Endothelial cell of umbilical vein (primary cell): ENCODE data around the gene SOCS7. TPM values are rescaled to one million over a fixed set of nuclear protein-coding genes. Genes with fewer than 3 reads are reported as not detected.

Experiments
- BruUV-seq: library from RNA; stranded (reverse); fragments of 400-500 nt; replicated peaks from 2 replicates; lab custom pipeline; 2021; lab: Mats Ljungman, UMichigan
- CTCF ChIA-PET: fragments of 300-600, 350-600 bp; sonication (Branson Sonifier 250); formaldehyde crosslinking; loops from one replicate; lab custom pipeline; 2021; ENCODE audit warnings: antibody characterized with exemption, inconsistent platforms; lab: Charles Lee
- POLR2A ChIA-PET: fragments of 300-600, 350-600 bp; sonication (Branson Sonifier 250); formaldehyde crosslinking; loops from one replicate; lab custom pipeline; 2021; ENCODE audit warnings: antibody characterized with exemption, inconsistent platforms; lab: Charles Lee
- DNase-seq: peaks from one replicate; pipeline ENCODE4 v3.0.0-alpha.2; 2011; ENCODE audit warnings: low read depth, low spot score
- FAIRE-seq: peaks from 2 replicates; lab custom pipeline; 2011; peaks lifted over from hg19 to GRCh38; lab: Jason Lieb, UNC
- H2AFZ ChIP-seq: 2 replicates; pipeline ENCODE4 v1.6.0; 2012; ENCODE audit warnings: low read depth, low read length, control low read depth, inconsistent platforms
- H3K27ac ChIP-seq: 2 replicates; pipeline ENCODE4 v1.5.1; 2011; ENCODE audit warnings: low read depth, mild to moderate bottlenecking, control low read depth, low read length, moderate library complexity; ENCODE audit not compliant: insufficient read depth
- H3K27me3 ChIP-seq, 2 experiments: 2 replicates each; pipeline versions ENCODE4 v1.6.0 to v1.6.1; 2011; ENCODE audit warnings: low read length in 2 of 2, mixed read lengths in 1 of 2; ENCODE audit not compliant: control insufficient read depth in 2 of 2, insufficient read depth in 2 of 2
- H3K36me3 ChIP-seq, 2 experiments: 2 replicates in 1 of 2; 3 replicates in 1 of 2; pipeline ENCODE4 v1.5.1; 2011; ENCODE audit warnings: low read length in 2 of 2, mild to moderate bottlenecking in 1 of 2, moderate library complexity in 1 of 2; ENCODE audit not compliant: control insufficient read depth in 2 of 2, insufficient read depth in 2 of 2; ENCODE audit errors: extremely low read depth in 1 of 2
- H3K4me1 ChIP-seq: 3 replicates; pipeline ENCODE4 v1.5.1; 2011; ENCODE audit warnings: mild to moderate bottlenecking, low read length; ENCODE audit not compliant: control insufficient read depth, insufficient read depth; ENCODE audit errors: extremely low read depth
- H3K4me2 ChIP-seq: 2 replicates; pipeline ENCODE4 v1.6.1; 2011; ENCODE audit warnings: low read length, control low read depth, mixed read lengths; ENCODE audit not compliant: insufficient read depth
- H3K4me3 ChIP-seq, 3 experiments: fragments of 200-600 bp in 1 of 3; sonication (generic), shearing (Covaris generic) in 1 of 3; replicated peaks in 1 of 3; 2 replicates each; pipeline ENCODE4 v1.5.1; 2011 to 2016; ENCODE audit warnings: control low read depth in 3 of 3, low read length in 3 of 3, mild to moderate bottlenecking in 2 of 3, inconsistent platforms in 1 of 3, low read depth in 1 of 3, moderate library complexity in 1 of 3; ENCODE audit not compliant: insufficient read depth in 1 of 3
- H3K79me2 ChIP-seq: 2 replicates; pipeline ENCODE4 v1.6.0; 2012; ENCODE audit warnings: low read length, inconsistent platforms; ENCODE audit not compliant: control insufficient read depth, insufficient read depth
- H3K9ac ChIP-seq: replicated peaks from 2 replicates; pipeline ENCODE3; 2011; ENCODE audit warnings: low read length, control low read depth; ENCODE audit not compliant: insufficient read depth; ENCODE audit errors: extremely low read depth
- H3K9me1 ChIP-seq: replicated peaks from 3 replicates; pipeline ENCODE4 v1.6.0; 2011; ENCODE audit warnings: mild to moderate bottlenecking, low read length; ENCODE audit not compliant: control insufficient read depth, insufficient read depth; ENCODE audit errors: extremely low read depth
- H3K9me3 ChIP-seq: replicated peaks from 2 replicates; pipeline ENCODE4 v1.5.1; 2012; ENCODE audit warnings: low read length, inconsistent platforms; ENCODE audit not compliant: control insufficient read depth, insufficient read depth
- H4K20me1 ChIP-seq: replicated peaks from 2 replicates; pipeline ENCODE3; 2011; ENCODE audit warnings: mild to moderate bottlenecking, low read length; ENCODE audit not compliant: control insufficient read depth, insufficient read depth; ENCODE audit errors: extremely low read depth
- EZH2 ChIP-seq: IDR thresholded peaks from 2 replicates; pipeline ENCODE4 v1.6.1; 2012; ENCODE audit warnings: borderline replicate concordance, low read depth, mild to moderate bottlenecking, moderate library complexity, low read length, inconsistent platforms; ENCODE audit not compliant: severe bottlenecking
- FOS ChIP-seq: IDR thresholded peaks from 2 replicates; pipeline ENCODE4 v1.6.1; 2011; ENCODE audit warnings: mild to moderate bottlenecking, low read length, moderate library complexity, borderline replicate concordance; ENCODE audit not compliant: insufficient read depth
- GATA2 ChIP-seq: IDR thresholded peaks from 2 replicates; pipeline ENCODE4 v1.7.0; 2011; ENCODE audit warnings: low read depth, mild to moderate bottlenecking, moderate library complexity, mixed read lengths, low read length; ENCODE audit not compliant: insufficient read length, insufficient read depth
- JUN ChIP-seq: IDR thresholded peaks from 2 replicates; pipeline ENCODE4 v1.6.1; 2011; ENCODE audit warnings: borderline replicate concordance, low read depth; ENCODE audit not compliant: insufficient read length, insufficient read depth
- MYC ChIP-seq: IDR thresholded peaks from one replicate; pipeline ENCODE4 v1.6.1; 2011; ENCODE audit warnings: mild to moderate bottlenecking, low read depth, low read length
- POLR2A ChIP-seq: IDR thresholded peaks from 2 replicates; pipeline ENCODE4 v1.6.1; 2012; ENCODE audit warnings: low read depth, mild to moderate bottlenecking, control low read depth, low read length
- POLR2AphosphoS5 ChIP-seq: IDR thresholded peaks from 2 replicates; pipeline ENCODE4 v1.6.1; 2012; ENCODE audit warnings: low read depth, mild to moderate bottlenecking, control low read depth, low read length, moderate library complexity; ENCODE audit not compliant: insufficient read depth
- dilution Hi-C: fragments of 300-500 bp; cut with MboI; formaldehyde crosslinking; loops from one replicate; pipeline ENCODE4 v1.15.0; 2019; ENCODE audit warnings: low sequenced_read_pairs; ENCODE audit not compliant: extremely low pct_ligation_motif_present
- intact Hi-C: fragments of 100-400 bp; cut with micrococcal nuclease; formaldehyde crosslinking; loops from one replicate; pipeline ENCODE4 v1.10.0; 2022
- polyA plus RNA-seq, 4 experiments: library from polyadenylated mRNA; depleted of rRNA in 3 of 4; stranded (reverse) in 3 of 4; unstranded in 1 of 4; fragments of >200 nt; gene quantifications; 2 replicates each; pipeline versions ENCODE4 v1.2.1 to v1.2.3, GENCODE V29; 2011 to 2012; ENCODE audit warnings: missing spikeins in 1 of 4
- total RNA-seq: library from RNA; stranded (reverse); gene quantifications from 2 replicates; pipeline ENCODE4 v1.2.3, GENCODE V29; 2021
- TF ChIP-seq, protein P1 (sequence below), 2 donors: IDR thresholded peaks; 1 replicate in 1 of 2; 2 replicates in 1 of 2; pipeline ENCODE4 v1.5.1; 2011; ENCODE audit warnings: low read length in 2 of 2, mild to moderate bottlenecking in 2 of 2, moderate library complexity in 2 of 2, control low read depth in 1 of 2, inconsistent platforms in 1 of 2, low read depth in 1 of 2; ENCODE audit not compliant: insufficient read depth in 1 of 2; ENCODE audit errors: extremely low read depth in 1 of 2
- TF ChIP-seq, protein P2 (sequence below): IDR thresholded peaks from 2 replicates; pipeline ENCODE4 v1.6.1; 2011; ENCODE audit not compliant: insufficient read depth, insufficient read length

SOCS7 gene
- total and polyA plus RNA-seq, 2 donors (not counting 3 experiments of a cell fraction or from before 2014, with no cell fraction given) = 5.9 to 10.4 TPM

DNA sequence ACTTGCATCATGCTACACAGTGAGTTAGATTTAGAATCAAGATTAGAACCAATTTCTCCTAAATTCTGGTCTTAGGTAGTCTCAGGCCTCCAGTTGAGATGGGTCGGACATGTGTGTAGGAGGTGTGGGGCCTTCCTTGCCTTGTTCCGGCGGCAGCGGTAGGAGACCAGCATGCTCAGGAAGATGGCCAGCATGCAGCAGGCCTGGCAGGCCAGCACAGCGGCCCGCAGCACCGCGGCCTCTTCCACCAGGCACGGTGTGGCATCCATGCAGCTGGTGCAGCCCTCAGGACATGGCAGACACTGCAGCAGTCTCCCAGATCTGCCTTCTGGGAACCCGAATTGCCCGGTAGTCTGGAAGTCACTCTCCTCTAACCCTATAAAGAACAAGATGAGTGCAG lies 14.8 kb upstream of the SOCS7 start:
- no peak overlapping the region for H3K4me2 ChIP-seq
- dilution Hi-C loops (no loop called here), intact Hi-C loops (no loop called here)
- H4K20me1 ChIP-seq = no peaks in the 10 kb centered on the region
- no peaks in the 10 kb centered on the region for H3K36me3 ChIP-seq
- no peak overlapping the region for H3K27ac ChIP-seq
- no peaks in the 10 kb centered on the region for H3K9me1 ChIP-seq
- POLR2A ChIA-PET = no interaction called here
- no peak overlapping the region for H2AFZ ChIP-seq
- DNase-seq (no peak), FAIRE-seq (no peak)
- H3K4me3 ChIP-seq = no peak overlapping the region
- no peak overlapping the region for H3K9ac ChIP-seq
- H3K9me3 ChIP-seq = no peaks in the 10 kb centered on the region
- CTCF ChIA-PET = interaction anchor here (1.3 to 6.5 kb wide), 3 partner anchors 12 to 76 kb away, joined by 3 to 63 read pairs (median 42); no protein-coding TSS in a partner anchor
- TF ChIP-seq MYC (no peak), FOS (no peak), JUN (no peak), POLR2AphosphoS5 (no peak), POLR2A (no peak), EZH2 (no peak), GATA2 (no peak)
- TF ChIP-seq, protein P1, sequence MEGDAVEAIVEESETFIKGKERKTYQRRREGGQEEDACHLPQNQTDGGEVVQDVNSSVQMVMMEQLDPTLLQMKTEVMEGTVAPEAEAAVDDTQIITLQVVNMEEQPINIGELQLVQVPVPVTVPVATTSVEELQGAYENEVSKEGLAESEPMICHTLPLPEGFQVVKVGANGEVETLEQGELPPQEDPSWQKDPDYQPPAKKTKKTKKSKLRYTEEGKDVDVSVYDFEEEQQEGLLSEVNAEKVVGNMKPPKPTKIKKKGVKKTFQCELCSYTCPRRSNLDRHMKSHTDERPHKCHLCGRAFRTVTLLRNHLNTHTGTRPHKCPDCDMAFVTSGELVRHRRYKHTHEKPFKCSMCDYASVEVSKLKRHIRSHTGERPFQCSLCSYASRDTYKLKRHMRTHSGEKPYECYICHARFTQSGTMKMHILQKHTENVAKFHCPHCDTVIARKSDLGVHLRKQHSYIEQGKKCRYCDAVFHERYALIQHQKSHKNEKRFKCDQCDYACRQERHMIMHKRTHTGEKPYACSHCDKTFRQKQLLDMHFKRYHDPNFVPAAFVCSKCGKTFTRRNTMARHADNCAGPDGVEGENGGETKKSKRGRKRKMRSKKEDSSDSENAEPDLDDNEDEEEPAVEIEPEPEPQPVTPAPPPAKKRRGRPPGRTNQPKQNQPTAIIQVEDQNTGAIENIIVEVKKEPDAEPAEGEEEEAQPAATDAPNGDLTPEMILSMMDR (IDR thresholded peaks at IDR 0.05; ENCODE audit: extremely low read depth in 1 of 2, insufficient read depth in 1 of 2, low read depth in 1 of 2, low read length in 2 of 2) = no peak
- TF ChIP-seq, protein P2, sequence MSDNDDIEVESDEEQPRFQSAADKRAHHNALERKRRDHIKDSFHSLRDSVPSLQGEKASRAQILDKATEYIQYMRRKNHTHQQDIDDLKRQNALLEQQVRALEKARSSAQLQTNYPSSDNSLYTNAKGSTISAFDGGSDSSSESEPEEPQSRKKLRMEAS = no peak
- BruUV-seq = no TSS peak
- H3K79me2 ChIP-seq = no peaks in the 10 kb centered on the region
- no peaks in the 10 kb centered on the region for H3K4me1 ChIP-seq
- H3K27me3 ChIP-seq = no peaks in the 10 kb centered on the region
